Dendritic cell treated with granulocyte-macrophage colony-stimulating factor and Interleukin-4, amounts not matched to agents 40 ng/mL and 50 ng/mL, for 4 days (primary cell): ENCODE measurements around the gene TRPM5.
A peak's percentile ranks its signal among the peaks of the same experiment; 100 is the strongest.

ENCODE experiments used
- H3K27ac Mint-ChIP-seq: one replicate; pipeline ENCODE4 v1.8.0; 2022; ENCODE audit warnings: mild to moderate bottlenecking, mixed read lengths
- H3K27me3 Mint-ChIP-seq: one replicate; pipeline ENCODE4 v1.8.0; 2022; ENCODE audit warnings: mild to moderate bottlenecking, mixed read lengths
- H3K36me3 Mint-ChIP-seq: one replicate; pipeline ENCODE4 v1.8.0; 2022; ENCODE audit warnings: low read depth, mixed read lengths
- H3K4me1 Mint-ChIP-seq: one replicate; pipeline ENCODE4 v1.8.0; 2022; ENCODE audit warnings: low read depth, mixed read lengths
- H3K4me3 Mint-ChIP-seq: one replicate; pipeline ENCODE4 v1.8.0; 2022; ENCODE audit warnings: mild to moderate bottlenecking, moderate library complexity, mixed read lengths
- H3K9me3 Mint-ChIP-seq: one replicate; pipeline ENCODE4 v1.8.0; 2022; ENCODE audit warnings: mixed read lengths
- intact Hi-C: fragments of 100-400 bp; cut with micrococcal nuclease; formaldehyde crosslinking; loops from one replicate; pipeline ENCODE4 v1.15.0; 2022

Gene TRPM5

DNA sequence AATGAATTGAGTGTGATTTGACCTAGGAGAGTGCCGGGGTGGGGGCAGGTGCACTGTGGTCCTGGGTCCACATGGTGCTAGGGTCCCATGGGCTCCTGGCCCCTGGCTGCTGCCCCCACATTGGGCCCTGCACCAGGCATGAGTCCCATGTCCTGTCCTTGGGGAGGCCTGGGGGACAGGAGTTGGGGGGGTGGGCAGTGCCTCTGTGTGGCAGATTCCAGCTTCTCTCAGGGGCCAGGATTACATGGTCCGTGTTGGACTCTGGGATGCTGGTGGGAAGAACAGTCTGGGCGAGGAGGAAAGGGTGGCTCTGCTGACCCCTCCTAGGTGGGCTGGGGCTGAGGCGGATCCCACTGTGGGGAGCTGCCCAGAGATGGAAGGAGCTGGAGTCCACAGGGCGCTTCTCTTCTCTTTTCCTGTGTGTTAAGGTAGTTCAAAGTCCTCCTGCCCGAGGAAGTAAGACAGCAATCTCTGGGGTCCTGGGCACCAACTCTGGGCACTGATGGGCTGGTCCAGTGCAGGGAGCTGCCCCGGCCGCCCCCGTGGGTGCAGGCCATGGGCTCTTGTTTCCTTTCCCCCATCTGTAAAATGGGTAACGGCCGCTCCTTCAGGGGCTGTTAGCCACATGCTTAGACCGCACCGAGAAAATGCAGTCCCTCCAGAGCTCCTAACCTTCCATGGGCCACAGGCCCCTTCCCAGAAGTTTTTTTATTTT lies 20.3 kb upstream of the TRPM5 start:
- H3K4me1 Mint-ChIP-seq = peaks cover 97% of the 10 kb centered on the region
- no peak overlapping the region for H3K4me3 Mint-ChIP-seq
- peaks cover 3% of the 10 kb centered on the region for H3K27me3 Mint-ChIP-seq
- intact Hi-C loops = no loop called here
- H3K36me3 Mint-ChIP-seq = peaks cover 43% of the 10 kb centered on the region
- H3K9me3 Mint-ChIP-seq = no peaks in the 10 kb centered on the region
- no peak overlapping the region for H3K27ac Mint-ChIP-seq

DNA sequence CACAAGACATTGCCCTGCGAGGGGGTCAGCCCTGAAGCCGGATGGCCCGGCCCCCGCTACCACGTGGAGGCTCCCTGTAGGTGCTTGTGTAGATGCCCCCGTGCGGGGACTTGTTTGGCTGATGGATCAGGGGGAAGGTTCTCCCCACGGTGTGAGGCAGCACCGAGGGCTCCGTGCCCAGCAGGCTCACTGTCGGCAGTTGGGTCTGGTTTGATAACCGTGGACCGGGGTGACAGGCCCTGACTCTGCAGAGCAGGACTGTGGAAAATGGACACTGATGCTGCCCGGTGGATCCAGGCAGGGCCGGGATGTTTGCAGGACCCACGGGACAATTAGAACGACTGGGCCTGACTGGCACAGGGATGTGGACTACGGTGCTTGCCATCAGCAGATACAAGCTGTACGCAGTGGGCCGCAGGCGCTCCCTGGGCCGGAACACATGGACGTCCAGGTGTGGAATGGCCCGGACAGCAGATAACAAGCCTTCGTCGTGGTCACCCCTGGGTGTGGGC lies 19.5 kb upstream of the TRPM5 start:
- Mint-ChIP-seq H3K9me3 (no peaks in the 10 kb centered on the region), H3K4me1 (peaks cover 97% of the 10 kb centered on the region), H3K36me3 (peaks cover 43% of the 10 kb centered on the region), H3K27me3 (peaks cover 3% of the 10 kb centered on the region), H3K4me3 (no peak overlapping the region), H3K27ac (no peak overlapping the region)
- intact Hi-C loops = no loop called here

GRCh38 chr11:2462986-2463765 lies 18.9 kb upstream of the TRPM5 start:
- H3K27me3 Mint-ChIP-seq = peaks cover 3% of the 10 kb centered on the region
- H3K27ac Mint-ChIP-seq = peak overlapping the region; percentile 8
- H3K4me3 Mint-ChIP-seq = no peak overlapping the region
- no peaks in the 10 kb centered on the region for H3K9me3 Mint-ChIP-seq
- intact Hi-C loops = no loop called here
- H3K36me3 Mint-ChIP-seq = peaks cover 43% of the 10 kb centered on the region
- H3K4me1 Mint-ChIP-seq = peaks cover 94% of the 10 kb centered on the region

GRCh38 chr11:2462543-2462985 lies 18.2 kb upstream of the TRPM5 start:
- H3K27me3 Mint-ChIP-seq = peaks cover 3% of the 10 kb centered on the region
- H3K9me3 Mint-ChIP-seq = no peaks in the 10 kb centered on the region
- intact Hi-C loops = no loop called here
- H3K36me3 Mint-ChIP-seq = peaks cover 43% of the 10 kb centered on the region
- peaks cover 88% of the 10 kb centered on the region for H3K4me1 Mint-ChIP-seq
- H3K4me3 Mint-ChIP-seq = no peak overlapping the region
- H3K27ac Mint-ChIP-seq = peak overlapping the region; percentile 8

GRCh38 chr11:2461956-2462542 lies 17.7 kb upstream of the TRPM5 start:
- no peaks in the 10 kb centered on the region for H3K9me3 Mint-ChIP-seq
- peaks cover 3% of the 10 kb centered on the region for H3K27me3 Mint-ChIP-seq
- H3K36me3 Mint-ChIP-seq = peaks cover 43% of the 10 kb centered on the region
- intact Hi-C loops = no loop called here
- peak overlapping the region; percentile 37 for H3K27ac Mint-ChIP-seq
- H3K4me1 Mint-ChIP-seq = peaks cover 83% of the 10 kb centered on the region
- H3K4me3 Mint-ChIP-seq = no peak overlapping the region

GRCh38 chr11:2461253-2461955 lies 17.1 kb upstream of the TRPM5 start:
- Mint-ChIP-seq H3K27me3 (peaks cover 3% of the 10 kb centered on the region), H3K36me3 (peaks cover 43% of the 10 kb centered on the region), H3K4me3 (no peak overlapping the region), H3K4me1 (peaks cover 77% of the 10 kb centered on the region), H3K9me3 (no peaks in the 10 kb centered on the region), H3K27ac (peak overlapping the region; percentile 37)
- intact Hi-C loops = no loop called here

GRCh38 chr11:2460540-2461252 lies 16.4 kb upstream of the TRPM5 start:
- intact Hi-C loops = no loop called here
- Mint-ChIP-seq H3K9me3 (no peaks in the 10 kb centered on the region), H3K4me1 (peaks cover 70% of the 10 kb centered on the region), H3K27me3 (peaks cover 3% of the 10 kb centered on the region), H3K27ac (peak overlapping the region; percentile 37), H3K36me3 (peaks cover 37% of the 10 kb centered on the region), H3K4me3 (no peak overlapping the region)

GRCh38 chr11:2459796-2460531 lies 15.7 kb upstream of the TRPM5 start:
- Mint-ChIP-seq H3K36me3 (peaks cover 37% of the 10 kb centered on the region), H3K4me1 (peaks cover 62% of the 10 kb centered on the region), H3K4me3 (no peak overlapping the region), H3K9me3 (no peaks in the 10 kb centered on the region), H3K27ac (no peak overlapping the region), H3K27me3 (peaks cover 3% of the 10 kb centered on the region)
- intact Hi-C loops = no loop called here

- peaks cover 32% of the 10 kb centered on the region for H3K36me3 Mint-ChIP-seq
- peak overlapping the region; percentile 30 for H3K27ac Mint-ChIP-seq
- no peak overlapping the region for H3K4me3 Mint-ChIP-seq
- H3K9me3 Mint-ChIP-seq = no peaks in the 10 kb centered on the region
- H3K27me3 Mint-ChIP-seq = peaks cover 3% of the 10 kb centered on the region
- H3K4me1 Mint-ChIP-seq = peaks cover 54% of the 10 kb centered on the region
- intact Hi-C loops = no loop called here
Measured at GRCh38 chr11:2459016-2459725, 14.9 kb upstream of the TRPM5 start.

- peaks cover 2% of the 10 kb centered on the region for H3K27me3 Mint-ChIP-seq
- no peak overlapping the region for H3K4me3 Mint-ChIP-seq
- peaks cover 47% of the 10 kb centered on the region for H3K4me1 Mint-ChIP-seq
- no peaks in the 10 kb centered on the region for H3K9me3 Mint-ChIP-seq
- H3K27ac Mint-ChIP-seq = no peak overlapping the region
- H3K36me3 Mint-ChIP-seq = peaks cover 28% of the 10 kb centered on the region
- intact Hi-C loops = no loop called here
Measured at GRCh38 chr11:2458321-2458720, 14.0 kb upstream of the TRPM5 start.

- H3K27me3 Mint-ChIP-seq = no peaks in the 10 kb centered on the region
- peaks cover 18% of the 10 kb centered on the region for H3K4me1 Mint-ChIP-seq
- intact Hi-C loops = no loop called here
- peaks cover 53% of the 10 kb centered on the region for H3K36me3 Mint-ChIP-seq
- H3K27ac Mint-ChIP-seq = no peak overlapping the region
- no peaks in the 10 kb centered on the region for H3K9me3 Mint-ChIP-seq
- H3K4me3 Mint-ChIP-seq = no peak overlapping the region
Measured at GRCh38 chr11:2453436-2453835, 9.1 kb upstream of the TRPM5 start.

- no peak overlapping the region for H3K27ac Mint-ChIP-seq
- H3K4me1 Mint-ChIP-seq = peaks cover 27% of the 10 kb centered on the region
- no peaks in the 10 kb centered on the region for H3K27me3 Mint-ChIP-seq
- intact Hi-C loops = no loop called here
- H3K9me3 Mint-ChIP-seq = no peaks in the 10 kb centered on the region
- H3K4me3 Mint-ChIP-seq = no peak overlapping the region
- H3K36me3 Mint-ChIP-seq = peaks cover 59% of the 10 kb centered on the region
Measured at GRCh38 chr11:2452321-2453012, 8.2 kb upstream of the TRPM5 start.
